ENCODE measurements around the gene EXOC2.

DNA sequence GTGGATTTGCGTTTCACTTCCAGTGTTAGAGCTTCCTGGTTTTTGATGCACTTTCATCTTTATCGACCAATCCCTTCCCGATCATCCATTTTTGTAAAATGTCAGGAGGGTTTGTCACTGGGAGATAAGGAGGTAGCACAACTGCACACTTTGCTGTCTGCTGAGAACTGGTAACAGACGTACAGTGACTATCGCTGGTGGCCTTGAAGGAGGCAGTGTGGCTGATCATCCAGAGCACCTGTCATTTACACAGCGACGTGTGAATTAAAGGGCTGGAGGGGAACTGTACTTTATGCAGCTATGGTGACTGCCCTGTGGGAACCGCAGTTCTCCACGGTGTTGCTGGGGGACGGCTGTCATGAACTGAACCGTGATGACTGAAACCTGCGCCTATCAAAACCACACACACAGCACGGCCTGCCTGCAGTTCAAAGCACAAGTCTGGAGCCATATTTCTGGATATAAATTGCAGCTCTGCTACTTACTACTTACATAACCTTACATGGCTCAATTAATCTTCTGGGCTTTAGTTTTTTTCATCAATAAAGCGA, 86.0 kb downstream of the EXOC2 start:
- TF ChIP-seq POLR2A (IDR thresholded peaks at IDR 0.05; ENCODE audit: low read depth) (no peak), EP300 (IDR thresholded peaks at IDR 0.05) (no peak)
- TF ChIP-seq, protein P1, sequence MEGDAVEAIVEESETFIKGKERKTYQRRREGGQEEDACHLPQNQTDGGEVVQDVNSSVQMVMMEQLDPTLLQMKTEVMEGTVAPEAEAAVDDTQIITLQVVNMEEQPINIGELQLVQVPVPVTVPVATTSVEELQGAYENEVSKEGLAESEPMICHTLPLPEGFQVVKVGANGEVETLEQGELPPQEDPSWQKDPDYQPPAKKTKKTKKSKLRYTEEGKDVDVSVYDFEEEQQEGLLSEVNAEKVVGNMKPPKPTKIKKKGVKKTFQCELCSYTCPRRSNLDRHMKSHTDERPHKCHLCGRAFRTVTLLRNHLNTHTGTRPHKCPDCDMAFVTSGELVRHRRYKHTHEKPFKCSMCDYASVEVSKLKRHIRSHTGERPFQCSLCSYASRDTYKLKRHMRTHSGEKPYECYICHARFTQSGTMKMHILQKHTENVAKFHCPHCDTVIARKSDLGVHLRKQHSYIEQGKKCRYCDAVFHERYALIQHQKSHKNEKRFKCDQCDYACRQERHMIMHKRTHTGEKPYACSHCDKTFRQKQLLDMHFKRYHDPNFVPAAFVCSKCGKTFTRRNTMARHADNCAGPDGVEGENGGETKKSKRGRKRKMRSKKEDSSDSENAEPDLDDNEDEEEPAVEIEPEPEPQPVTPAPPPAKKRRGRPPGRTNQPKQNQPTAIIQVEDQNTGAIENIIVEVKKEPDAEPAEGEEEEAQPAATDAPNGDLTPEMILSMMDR (IDR thresholded peaks at IDR 0.05): no peak

Measured in esophagus muscularis mucosa (tissue), 4 donors.